K562 (cell line): ENCODE measurements around the gene HS2ST1. TPM values are rescaled to one million over a fixed set of nuclear protein-coding genes. Genes with fewer than 3 reads are reported as not detected.

Experiments
- ATAC-seq: fragments of 200-7000 bp; cut with Tn5 transposase; 3 replicates; pipeline ENCODE4 v1.9.1; 2020; ENCODE audit warnings: moderate library complexity
- BruUV-seq: library from RNA; stranded (reverse); fragments of 400-500 nt; replicated peaks from 2 replicates; lab custom pipeline; 2021; lab: Mats Ljungman, UMichigan
- CTCF ChIA-PET: fragments of 300-600 bp; formaldehyde crosslinking; extraction: SDS; loops from one replicate; lab custom pipeline; 2021; ENCODE audit warnings: low intra/inter-chr PET ratio; lab: Yijun Ruan, JAX
- POLR2A ChIA-PET: fragments of 300-600, 350-650 bp; sonication (Branson Sonifier 250); formaldehyde crosslinking; extraction: SDS; loops from one replicate; lab custom pipeline; 2021; ENCODE audit warnings: antibody characterized with exemption, inconsistent platforms; lab: Yijun Ruan, JAX
- DNase-seq, 4 experiments: peaks; one replicate each; pipeline versions ENCODE4 v3.0.0 to v3.0.0-alpha.2; 2011 to 2018; ENCODE audit warnings: low spot score in 3 of 4, mixed read lengths in 3 of 4; ENCODE audit errors: extremely low read depth in 1 of 4
- FAIRE-seq: peaks from 2 replicates; lab custom pipeline; 2011; peaks lifted over from hg19 to GRCh38; lab: Jason Lieb, UNC
- H2AFZ ChIP-seq: 2 replicates; pipeline ENCODE4 v1.6.0; 2011; ENCODE audit warnings: low read depth, low read length, control low read depth, inconsistent platforms
- H3K27ac ChIP-seq: fragments of 200-600 bp; 3 replicates; pipeline ENCODE4 v1.8.0; 2011; ENCODE audit warnings: low read depth, mild to moderate bottlenecking, control low read depth, inconsistent platforms, low read length, moderate library complexity, mixed read lengths; ENCODE audit errors: extremely low read depth
- H3K27me3 ChIP-seq, 2 experiments: fragments of 300-600 bp in 1 of 2; 2 replicates in 1 of 2; 3 replicates in 1 of 2; pipeline versions ENCODE4 v1.6.0 to v1.8.0; 2011; ENCODE audit warnings: inconsistent platforms in 2 of 2, low read length in 2 of 2, mild to moderate bottlenecking in 1 of 2, mixed read lengths in 1 of 2, moderate library complexity in 1 of 2; ENCODE audit not compliant: control insufficient read depth in 2 of 2, insufficient read depth in 2 of 2
- H3K36me3 ChIP-seq: fragments of 300-600 bp; 3 replicates; pipeline ENCODE4 v1.8.0; 2011; ENCODE audit warnings: mild to moderate bottlenecking, low read length, inconsistent platforms; ENCODE audit not compliant: control insufficient read depth, insufficient read depth
- H3K4me1 ChIP-seq, 2 experiments: fragments of 200-600 bp in 1 of 2; replicated peaks in 1 of 2; 2 replicates in 1 of 2; 3 replicates in 1 of 2; pipeline versions ENCODE4 v1.5.1 to v1.8.0; 2011; ENCODE audit warnings: inconsistent platforms in 2 of 2, low read length in 2 of 2, mild to moderate bottlenecking in 1 of 2, mixed read lengths in 1 of 2, moderate library complexity in 1 of 2; ENCODE audit not compliant: control insufficient read depth in 2 of 2, insufficient read depth in 2 of 2
- H3K4me2 ChIP-seq: 2 replicates; pipeline ENCODE4 v1.6.1; 2011; ENCODE audit warnings: low read length, control low read depth, inconsistent platforms, mixed read lengths; ENCODE audit not compliant: insufficient read depth
- H3K4me3 ChIP-seq: fragments of 200-600 bp; sonication (generic), shearing (Covaris generic); 2 replicates; pipeline ENCODE4 v1.5.1; 2016; ENCODE audit warnings: control low read depth, inconsistent platforms
- H3K79me2 ChIP-seq: fragments of 200-600 bp; 3 replicates; pipeline ENCODE4 v1.8.0; 2011; ENCODE audit warnings: low read length, inconsistent platforms; ENCODE audit not compliant: control insufficient read depth, insufficient read depth
- H3K9ac ChIP-seq, 2 experiments: 2 replicates each; pipeline versions ENCODE4 v1.6.0 to v1.6.1; 2011; ENCODE audit warnings: low read depth in 2 of 2, low read length in 2 of 2, control low read depth in 1 of 2, inconsistent platforms in 1 of 2, mild to moderate bottlenecking in 1 of 2, mixed read lengths in 1 of 2; ENCODE audit not compliant: insufficient read depth in 1 of 2
- H3K9me1 ChIP-seq: one replicate; pipeline ENCODE4 v1.6.0; 2011; ENCODE audit warnings: inconsistent platforms, mild to moderate bottlenecking, low read length, moderate library complexity; ENCODE audit not compliant: control insufficient read depth, insufficient read depth
- H3K9me3 ChIP-seq: replicated peaks from 2 replicates; pipeline ENCODE4 v1.5.1; 2011; ENCODE audit warnings: low read depth, low read length, inconsistent platforms; ENCODE audit not compliant: control insufficient read depth, insufficient read depth
- H4K20me1 ChIP-seq: replicated peaks from 2 replicates; pipeline ENCODE4 v1.6.1; 2011; ENCODE audit warnings: low read length, inconsistent platforms, mixed read lengths; ENCODE audit not compliant: control insufficient read depth, insufficient read depth
- KDM4B ChIP-seq, 2 experiments: fragments of 450-650 bp in 1 of 2; sonication (generic) in 1 of 2; IDR thresholded peaks; 2 replicates each; pipeline ENCODE4 v1.6.1; 2016 to 2017; ENCODE audit warnings: borderline replicate concordance in 2 of 2, antibody characterized with exemption in 1 of 2, low read depth in 1 of 2, mild to moderate bottlenecking in 1 of 2
- PKNOX1 ChIP-seq: fragments of 450-650 bp; IDR thresholded peaks from 2 replicates; pipeline ENCODE4 v1.6.1; 2016
- SMAD1 ChIP-seq: fragments of 150-350 bp; IDR thresholded peaks from 2 replicates; pipeline ENCODE4 v1.6.1; 2014; ENCODE audit warnings: low read length, low read depth; ENCODE audit not compliant: partially characterized antibody
- WGBS: fragments of 100-300 bp; shearing (Covaris generic); methylation state at CpG from one replicate; pipeline ENCODE4 v1.1.6; 2016; ENCODE audit warnings: low coverage, mixed read lengths; ENCODE audit not compliant: insufficient coverage; ENCODE audit errors: missing lambda C conversion rate; 5-methylcytosine and 5-hydroxymethylcytosine counted together
- in situ Hi-C: fragments of 300-500 bp; cut with MboI; formaldehyde crosslinking; loops from 4 replicates; pipeline ENCODE4 v1.15.0; 2018; ENCODE audit warnings: inconsistent platforms, mixed read lengths
- intact Hi-C: fragments of 100-400 bp; cut with micrococcal nuclease; formaldehyde crosslinking; loops from 2 replicates; pipeline ENCODE4 v1.14.2; 2022
- polyA plus RNA-seq, 8 experiments: library from polyadenylated mRNA; depleted of rRNA in 4 of 8; stranded (reverse) in 5 of 8; unstranded in 3 of 8; fragments of >200 nt; fragmentation: Nextera tagmentation in 2 of 8; fragmentation: Illumina TruSeq in 1 of 8; extraction: Ambion mirVana in 2 of 8; extraction: Trizol in 1 of 8; gene quantifications; 2 replicates each; pipeline versions ENCODE4 v1.2.1 to v1.2.3, GENCODE V29; 2011 to 2014; ENCODE audit warnings: inconsistent platforms in 1 of 8, missing spikeins in 1 of 8
- total RNA-seq, 7 experiments: library from RNA; depleted of rRNA in 6 of 7; stranded (reverse); fragments of >200 nt in 6 of 7; fragmentation: Illumina TruSeq in 2 of 7; extraction: Trizol in 2 of 7; gene quantifications; 2 replicates each; pipeline versions ENCODE4 v1.2.1 to v1.2.3, GENCODE V29; 2011 to 2021; ENCODE audit warnings: low replicate concordance in 1 of 7

The HS2ST1 gene
- total and polyA plus RNA-seq, 9 of the 15 experiments (the other 6 are each of a cell fraction or from before 2014, with no cell fraction given): 7.7 to 43.3 (median 25.8) TPM

DNA sequence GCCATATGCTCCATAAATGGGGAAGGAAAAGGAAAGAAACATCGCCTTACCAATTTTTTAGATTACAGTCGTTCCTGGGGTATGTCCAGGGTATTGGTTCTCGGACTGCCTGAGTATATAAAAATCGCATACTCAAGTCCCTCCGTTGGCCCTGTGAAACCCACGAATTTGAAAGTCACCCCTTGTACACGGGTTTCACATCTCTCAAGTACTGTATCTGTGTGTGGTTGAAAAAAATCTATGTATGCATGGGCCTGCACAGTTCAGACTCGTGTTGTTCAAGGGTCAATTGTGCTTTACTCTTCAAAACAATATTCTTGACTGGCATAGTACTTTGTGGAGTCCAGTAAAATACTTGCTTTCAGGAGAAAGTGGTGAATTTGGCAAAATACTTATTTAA lies 171.7 kb downstream of the HS2ST1 start:
- Histone ChIP-seq H3K27ac (no peak overlapping the region), H3K9ac (no peak overlapping the region), H2AFZ (no peak overlapping the region), H3K4me3 (no peak overlapping the region), H3K79me2 (no peaks in the 10 kb centered on the region), H3K4me1 (no peaks in the 10 kb centered on the region), H3K27me3 (no peaks in the 10 kb centered on the region), H3K9me3 (no peaks in the 10 kb centered on the region), H3K36me3 (peaks cover 18% of the 10 kb centered on the region), H3K4me2 (no peak overlapping the region), H3K9me1 (no peaks in the 10 kb centered on the region), H4K20me1 (no peaks in the 10 kb centered on the region)
- 92% methylated on average over 8 of the region's 8 CpGs for WGBS
- in situ Hi-C loops (loop anchor here (5.0 kb wide), 1 partner anchor 259 kb away; no protein-coding TSS in a partner anchor), intact Hi-C loops (loop anchor here (10.0 kb wide), 1 partner anchor 381 kb away; the partner anchor contains the start of gene SH3GLB1)
- POLR2A ChIA-PET: no interaction called here
- ATAC-seq: no peak
- DNase-seq: no peak
- no peak for FAIRE-seq
- CTCF ChIA-PET: no interaction called here
- TF ChIP-seq PKNOX1: no peak
- TF ChIP-seq KDM4B (IDR thresholded peaks at IDR 0.05; ENCODE audit: borderline replicate concordance in 2 of 2, low read depth in 1 of 2): no peak
- TF ChIP-seq SMAD1: no peak
- BruUV-seq: no TSS peak
